OCI-LY3 (cell line): ENCODE data around the gene C8G.

Experiments
- CTCF ChIP-seq: fragments of 200-600, 300-600 bp; sonication (generic); IDR thresholded peaks from 2 replicates; pipeline ENCODE4 v1.5.1; 2014; ENCODE audit warnings: antibody characterized with exemption, low read length, low read depth
- EZH2phosphoT487 ChIP-seq: fragments of 200-600 bp; shearing (Covaris generic); IDR thresholded peaks from 2 replicates; pipeline ENCODE4 v1.6.1; 2018; ENCODE audit warnings: antibody characterized with exemption, mixed run types, low read depth

- TF ChIP-seq CTCF (no peak), EZH2phosphoT487 (no peak)
Observed at GRCh38 chr9:136901516-136902258, 43.4 kb upstream of the C8G start.
